ENCODE measurements around the gene RSPO4.

DNA sequence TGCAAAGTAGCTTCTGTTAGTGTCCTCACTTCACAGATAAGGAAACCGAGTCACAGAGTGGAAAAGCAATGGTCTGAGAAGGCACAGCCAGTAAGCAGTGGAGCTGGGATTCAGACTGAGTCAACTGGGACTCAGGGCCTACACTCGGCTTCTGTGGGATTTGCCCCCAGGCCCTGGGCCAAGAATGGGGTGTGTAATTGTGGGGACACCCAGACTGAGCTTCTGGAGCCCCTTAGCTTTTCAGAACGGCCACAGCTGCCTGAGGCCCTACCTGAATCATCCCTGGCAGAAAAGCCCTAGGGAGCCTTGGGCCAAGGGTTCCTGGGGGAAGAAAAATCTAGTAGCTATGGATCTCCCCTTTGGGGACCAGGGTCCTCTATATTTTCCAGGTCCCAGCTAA, 92.5 kb downstream of the RSPO4 start:
- TF ChIP-seq CTCF (conservative IDR thresholded peaks at IDR 0.05; ENCODE audit: low read length) = no peak
- TF ChIP-seq EZH2phosphoT487 (IDR thresholded peaks at IDR 0.05; ENCODE audit: borderline replicate concordance, low read depth, low read length) = no peak

Data from OCI-LY7 (cell line).